H9 (cell line): Measurements from ENCODE around the gene ARID1A. TPM values are rescaled to one million over a fixed set of nuclear protein-coding genes. Genes with fewer than 3 reads are reported as not detected.

Experiments
- DNase-seq: peaks from one replicate; pipeline ENCODE4 v3.0.0-alpha.2; 2017
- H2AFZ ChIP-seq: one replicate; pipeline ENCODE4 v1.6.1; 2013; ENCODE audit warnings: mild to moderate bottlenecking, low read length, control low read depth, moderate library complexity
- H2AK5ac ChIP-seq: 2 replicates; pipeline ENCODE4 v1.6.1; 2013; ENCODE audit warnings: low read length, control low read depth, mixed read lengths; ENCODE audit not compliant: insufficient read length
- H2BK120ac ChIP-seq: one replicate; pipeline ENCODE4 v1.6.1; 2013; ENCODE audit warnings: low read depth, mild to moderate bottlenecking, low read length, control low read depth, inconsistent platforms; ENCODE audit not compliant: poor library complexity, severe bottlenecking
- H2BK12ac ChIP-seq: 2 replicates; pipeline ENCODE4 v1.6.1; 2013; ENCODE audit warnings: low read length, control low read depth, mixed read lengths, low read depth; ENCODE audit not compliant: insufficient read length
- H2BK15ac ChIP-seq: 2 replicates; pipeline ENCODE4 v1.6.1; 2013; ENCODE audit warnings: low read depth, low read length, control low read depth
- H2BK20ac ChIP-seq: one replicate; pipeline ENCODE4 v1.6.1; 2013; ENCODE audit warnings: low read depth, mild to moderate bottlenecking, low read length, control low read depth, inconsistent platforms; ENCODE audit not compliant: poor library complexity, severe bottlenecking
- H2BK5ac ChIP-seq: 2 replicates; pipeline ENCODE4 v1.6.1; 2013; ENCODE audit warnings: low read length, control low read depth, mixed read lengths; ENCODE audit not compliant: insufficient read length
- H3K14ac ChIP-seq: 2 replicates; pipeline ENCODE4 v1.6.1; 2013; ENCODE audit warnings: low read length, control low read depth; ENCODE audit not compliant: insufficient read depth
- H3K18ac ChIP-seq: 2 replicates; pipeline ENCODE4 v1.6.1; 2013; ENCODE audit warnings: low read depth, mild to moderate bottlenecking, mixed read lengths, low read length, control low read depth; ENCODE audit not compliant: insufficient read length
- H3K23ac ChIP-seq: 2 replicates; pipeline ENCODE4 v1.6.1; 2013; ENCODE audit warnings: low read length, control low read depth, mixed read lengths, low read depth; ENCODE audit not compliant: insufficient read length
- H3K23me2 ChIP-seq: 2 replicates; pipeline ENCODE4 v1.6.1; 2013; ENCODE audit warnings: low read depth, mild to moderate bottlenecking, mixed read lengths, low read length, control low read depth; ENCODE audit not compliant: insufficient read length, poor library complexity, severe bottlenecking
- H3K27ac ChIP-seq: 2 replicates; pipeline ENCODE4 v1.5.1; 2013; ENCODE audit warnings: low read length, control low read depth, mixed read lengths, low read depth; ENCODE audit not compliant: insufficient read length
- H3K27me3 ChIP-seq: 2 replicates; pipeline ENCODE4 v1.6.1; 2013; ENCODE audit warnings: low read length, control low read depth, inconsistent platforms; ENCODE audit not compliant: insufficient read depth
- H3K4ac ChIP-seq: 2 replicates; pipeline ENCODE4 v1.6.1; 2013; ENCODE audit warnings: low read depth, mild to moderate bottlenecking, control low read depth, inconsistent platforms, low read length, moderate library complexity
- H3K4me1 ChIP-seq: 2 replicates; pipeline ENCODE4 v1.6.1; 2013; ENCODE audit warnings: low read length, control low read depth, inconsistent platforms; ENCODE audit not compliant: insufficient read depth
- H3K4me2 ChIP-seq: 2 replicates; pipeline ENCODE4 v1.6.1; 2013; ENCODE audit warnings: low read length, control low read depth, mixed read lengths; ENCODE audit not compliant: insufficient read length, insufficient read depth
- H3K56ac ChIP-seq: 2 replicates; pipeline ENCODE4 v1.6.1; 2013; ENCODE audit warnings: low read depth, mild to moderate bottlenecking, mixed read lengths, low read length, control low read depth; ENCODE audit not compliant: insufficient read length
- H3K79me1 ChIP-seq: 2 replicates; pipeline ENCODE4 v1.6.1; 2013; ENCODE audit warnings: low read depth, mild to moderate bottlenecking, moderate library complexity, low read length, control low read depth, inconsistent platforms; ENCODE audit not compliant: insufficient read depth, poor library complexity, severe bottlenecking
- H3K79me2 ChIP-seq: 2 replicates; pipeline ENCODE4 v1.6.1; 2013; ENCODE audit warnings: low read length, control low read depth, inconsistent platforms; ENCODE audit not compliant: insufficient read depth
- H3K9ac ChIP-seq: 2 replicates; pipeline ENCODE4 v1.6.1; 2013; ENCODE audit warnings: low read length, control low read depth, mixed read lengths; ENCODE audit not compliant: insufficient read length; ENCODE audit errors: extremely low read depth
- H3K9me3 ChIP-seq: one replicate; pipeline ENCODE4 v1.6.1; 2013; ENCODE audit warnings: low read depth, low read length, inconsistent platforms; ENCODE audit not compliant: control insufficient read depth
- H3T11ph ChIP-seq: one replicate; pipeline ENCODE4 v1.6.1; 2013; ENCODE audit warnings: mild to moderate bottlenecking, low read length, control low read depth, inconsistent platforms
- H4K20me1 ChIP-seq: one replicate; pipeline ENCODE4 v1.6.1; 2013; ENCODE audit not compliant: control insufficient read depth, insufficient read length, insufficient read depth
- H4K5ac ChIP-seq: 2 replicates; pipeline ENCODE4 v1.6.1; 2013; ENCODE audit warnings: low read depth, mild to moderate bottlenecking, mixed read lengths, low read length, control low read depth; ENCODE audit not compliant: insufficient read length
- H4K8ac ChIP-seq: replicated peaks from 2 replicates; pipeline ENCODE4 v1.6.1; 2013; ENCODE audit warnings: low read length, control low read depth, mixed read lengths, low read depth; ENCODE audit not compliant: insufficient read length
- H4K91ac ChIP-seq: 2 replicates; pipeline ENCODE4 v1.6.1; 2013; ENCODE audit warnings: low read depth, mild to moderate bottlenecking, moderate library complexity, mixed read lengths, low read length, control low read depth; ENCODE audit not compliant: insufficient read length
- H3K27ac Mint-ChIP-seq, 3 experiments: 2 replicates in 2 of 3; 3 replicates in 1 of 3; pipeline ENCODE4 v1.8.0; 2020 to 2021; ENCODE audit warnings: mixed read lengths in 3 of 3, mild to moderate bottlenecking in 1 of 3, moderate library complexity in 1 of 3
- H3K27me3 Mint-ChIP-seq: 2 replicates; pipeline ENCODE4 v1.8.0; 2021; ENCODE audit warnings: low read depth, mild to moderate bottlenecking, moderate library complexity, mixed read lengths
- H3K36me3 Mint-ChIP-seq, 3 experiments: 2 replicates in 2 of 3; 3 replicates in 1 of 3; pipeline ENCODE4 v1.8.0; 2020 to 2021; ENCODE audit warnings: low read depth in 3 of 3, mixed read lengths in 3 of 3; ENCODE audit not compliant: insufficient read depth in 1 of 3
- H3K4me1 Mint-ChIP-seq, 2 experiments: 2 replicates each; pipeline ENCODE4 v1.8.0; 2020; ENCODE audit warnings: mixed read lengths in 2 of 2
- H3K4me3 Mint-ChIP-seq, 2 experiments: 2 replicates in 1 of 2; 3 replicates in 1 of 2; pipeline ENCODE4 v1.8.0; 2020 to 2021; ENCODE audit warnings: mild to moderate bottlenecking in 2 of 2, mixed read lengths in 2 of 2, moderate library complexity in 1 of 2
- H3K9me3 Mint-ChIP-seq, 2 experiments: 2 replicates in 1 of 2; 3 replicates in 1 of 2; pipeline ENCODE4 v1.8.0; 2020; ENCODE audit warnings: mild to moderate bottlenecking in 2 of 2, mixed read lengths in 2 of 2, moderate library complexity in 1 of 2
- WGBS: extraction: QIAGEN DNeasy Blood & Tissue Kit; methylation state at CpG from one replicate; pipeline ENCODE4 v1.1.7; 2013; ENCODE audit warnings: missing lambda C conversion rate, low lambda C conversion rate, mixed read lengths; ENCODE audit not compliant: insufficient read length; ENCODE audit errors: extremely low coverage; 5-methylcytosine and 5-hydroxymethylcytosine counted together
- total RNA-seq: library from RNA; stranded (reverse); gene quantifications from 2 replicates; pipeline ENCODE4 v1.2.1, GENCODE V29; 2021
- TF ChIP-seq, protein P1 (sequence below): fragments of 200-600 bp; sonication (generic); conservative IDR thresholded peaks from 3 replicates; pipeline ENCODE4 v1.8.0; 2021; ENCODE audit warnings: antibody characterized with exemption, mild to moderate bottlenecking

Gene ARID1A
- total RNA-seq, 1 experiment from 2014 or later = 147 TPM

DNA sequence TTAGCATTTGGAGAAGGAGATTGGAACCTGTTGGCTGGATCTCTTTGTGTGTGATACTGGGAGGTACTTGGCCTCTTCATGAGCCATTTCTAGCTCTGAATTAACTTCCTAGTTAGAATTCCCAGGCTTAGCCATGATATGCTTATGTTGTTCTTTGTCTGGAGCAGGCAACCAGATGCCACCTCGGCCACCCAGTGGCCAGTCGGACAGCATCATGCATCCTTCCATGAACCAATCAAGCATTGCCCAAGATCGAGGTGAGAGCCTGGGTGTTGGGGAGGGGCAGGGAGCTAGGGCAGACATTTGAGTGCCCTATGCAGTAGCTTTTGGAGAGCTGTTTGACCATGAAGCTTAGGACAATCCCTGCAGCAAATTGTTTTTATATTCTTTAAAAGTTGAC, 65.4 kb downstream of the ARID1A start:
- WGBS = no CpG with 5 or more reads among the region's 3 CpGs
- Mint-ChIP-seq H3K27me3 (no peaks in the 10 kb centered on the region; the same call in 1 of the 2 replicates), H3K27ac (peak overlapping the region in 2 of 3 experiments; percentile 7 to 43; a peak in 1 of 7 replicates), H3K4me1 (peaks cover 0 to 4% of the 10 kb centered on the region in 2 experiments; a peak in 2 of 4 replicates), H3K36me3 (peaks cover 38 to 74% (median 65%) of the 10 kb centered on the region in 3 experiments), H3K9me3 (no peaks in the 10 kb centered on the region), H3K4me3 (no peak overlapping the region)
- H4K5ac ChIP-seq = no peak overlapping the region
- no peak overlapping the region for H2AK5ac ChIP-seq
- no peak overlapping the region for H4K91ac ChIP-seq
- no peaks in the 10 kb centered on the region for H3K27me3 ChIP-seq
- no peak overlapping the region for H2BK15ac ChIP-seq
- H2BK5ac ChIP-seq = no peak overlapping the region
- no peaks in the 10 kb centered on the region for H4K20me1 ChIP-seq
- H3K23me2 ChIP-seq = no peaks in the 10 kb centered on the region
- no peak overlapping the region for H2AFZ ChIP-seq
- no peak overlapping the region for H3K56ac ChIP-seq
- no peak overlapping the region for H3K9ac ChIP-seq
- no peak overlapping the region for H3K27ac ChIP-seq
- no peak overlapping the region for H3K4ac ChIP-seq
- DNase-seq = no peak
- no peak overlapping the region for H3K4me2 ChIP-seq
- no peak overlapping the region for H3K18ac ChIP-seq
- TF ChIP-seq, protein P1, sequence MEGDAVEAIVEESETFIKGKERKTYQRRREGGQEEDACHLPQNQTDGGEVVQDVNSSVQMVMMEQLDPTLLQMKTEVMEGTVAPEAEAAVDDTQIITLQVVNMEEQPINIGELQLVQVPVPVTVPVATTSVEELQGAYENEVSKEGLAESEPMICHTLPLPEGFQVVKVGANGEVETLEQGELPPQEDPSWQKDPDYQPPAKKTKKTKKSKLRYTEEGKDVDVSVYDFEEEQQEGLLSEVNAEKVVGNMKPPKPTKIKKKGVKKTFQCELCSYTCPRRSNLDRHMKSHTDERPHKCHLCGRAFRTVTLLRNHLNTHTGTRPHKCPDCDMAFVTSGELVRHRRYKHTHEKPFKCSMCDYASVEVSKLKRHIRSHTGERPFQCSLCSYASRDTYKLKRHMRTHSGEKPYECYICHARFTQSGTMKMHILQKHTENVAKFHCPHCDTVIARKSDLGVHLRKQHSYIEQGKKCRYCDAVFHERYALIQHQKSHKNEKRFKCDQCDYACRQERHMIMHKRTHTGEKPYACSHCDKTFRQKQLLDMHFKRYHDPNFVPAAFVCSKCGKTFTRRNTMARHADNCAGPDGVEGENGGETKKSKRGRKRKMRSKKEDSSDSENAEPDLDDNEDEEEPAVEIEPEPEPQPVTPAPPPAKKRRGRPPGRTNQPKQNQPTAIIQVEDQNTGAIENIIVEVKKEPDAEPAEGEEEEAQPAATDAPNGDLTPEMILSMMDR = peak; percentile 35; the same call in 2 of the 3 replicates
- no peak overlapping the region for H2BK120ac ChIP-seq
- H4K8ac ChIP-seq = no peak overlapping the region
- no peak overlapping the region for H3K14ac ChIP-seq
- H2BK20ac ChIP-seq = no peak overlapping the region
- H3K79me1 ChIP-seq = no peaks in the 10 kb centered on the region
- H3K79me2 ChIP-seq = no peaks in the 10 kb centered on the region
- H2BK12ac ChIP-seq = no peak overlapping the region
- H3K9me3 ChIP-seq = no peaks in the 10 kb centered on the region
- H3T11ph ChIP-seq = no peak overlapping the region
- no peaks in the 10 kb centered on the region for H3K4me1 ChIP-seq
- H3K23ac ChIP-seq = no peak overlapping the region
